ENCODE data around the gene C21orf91.

DNA sequence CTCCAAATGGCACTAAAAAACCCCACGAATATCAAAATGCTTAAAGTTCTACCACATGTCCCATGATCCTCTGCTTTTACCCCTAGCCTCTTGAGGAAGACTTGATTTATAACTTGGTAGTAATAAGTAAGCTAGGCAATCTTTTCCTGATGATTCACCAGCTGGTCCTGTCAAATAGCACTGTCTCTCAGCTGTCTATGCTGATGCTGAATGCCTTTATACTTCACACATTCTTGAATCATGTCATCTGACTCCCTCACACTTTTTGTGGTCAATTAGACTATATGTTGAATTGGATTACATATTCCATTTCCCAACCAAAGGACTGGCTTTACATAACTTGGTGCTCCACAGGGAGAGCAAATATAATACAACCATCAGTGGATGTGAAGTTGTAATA, 16.6 kb downstream of the C21orf91 start:
- TF ChIP-seq, protein P1, sequence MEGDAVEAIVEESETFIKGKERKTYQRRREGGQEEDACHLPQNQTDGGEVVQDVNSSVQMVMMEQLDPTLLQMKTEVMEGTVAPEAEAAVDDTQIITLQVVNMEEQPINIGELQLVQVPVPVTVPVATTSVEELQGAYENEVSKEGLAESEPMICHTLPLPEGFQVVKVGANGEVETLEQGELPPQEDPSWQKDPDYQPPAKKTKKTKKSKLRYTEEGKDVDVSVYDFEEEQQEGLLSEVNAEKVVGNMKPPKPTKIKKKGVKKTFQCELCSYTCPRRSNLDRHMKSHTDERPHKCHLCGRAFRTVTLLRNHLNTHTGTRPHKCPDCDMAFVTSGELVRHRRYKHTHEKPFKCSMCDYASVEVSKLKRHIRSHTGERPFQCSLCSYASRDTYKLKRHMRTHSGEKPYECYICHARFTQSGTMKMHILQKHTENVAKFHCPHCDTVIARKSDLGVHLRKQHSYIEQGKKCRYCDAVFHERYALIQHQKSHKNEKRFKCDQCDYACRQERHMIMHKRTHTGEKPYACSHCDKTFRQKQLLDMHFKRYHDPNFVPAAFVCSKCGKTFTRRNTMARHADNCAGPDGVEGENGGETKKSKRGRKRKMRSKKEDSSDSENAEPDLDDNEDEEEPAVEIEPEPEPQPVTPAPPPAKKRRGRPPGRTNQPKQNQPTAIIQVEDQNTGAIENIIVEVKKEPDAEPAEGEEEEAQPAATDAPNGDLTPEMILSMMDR (IDR thresholded peaks at IDR 0.05): no peak
- TF ChIP-seq, protein P2, sequence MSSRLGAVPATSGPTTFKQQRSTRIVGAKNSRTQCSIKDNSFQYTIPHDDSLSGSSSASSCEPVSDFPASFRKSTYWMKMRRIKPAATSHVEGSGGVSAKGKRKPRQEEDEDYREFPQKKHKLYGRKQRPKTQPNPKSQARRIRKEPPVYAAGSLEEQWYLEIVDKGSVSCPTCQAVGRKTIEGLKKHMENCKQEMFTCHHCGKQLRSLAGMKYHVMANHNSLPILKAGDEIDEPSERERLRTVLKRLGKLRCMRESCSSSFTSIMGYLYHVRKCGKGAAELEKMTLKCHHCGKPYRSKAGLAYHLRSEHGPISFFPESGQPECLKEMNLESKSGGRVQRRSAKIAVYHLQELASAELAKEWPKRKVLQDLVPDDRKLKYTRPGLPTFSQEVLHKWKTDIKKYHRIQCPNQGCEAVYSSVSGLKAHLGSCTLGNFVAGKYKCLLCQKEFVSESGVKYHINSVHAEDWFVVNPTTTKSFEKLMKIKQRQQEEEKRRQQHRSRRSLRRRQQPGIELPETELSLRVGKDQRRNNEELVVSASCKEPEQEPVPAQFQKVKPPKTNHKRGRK (CRISPR knock-in tag; IDR thresholded peaks at IDR 0.05; ENCODE audit: borderline replicate concordance): no peak
